ENCODE results near the gene NOL9. TPM values are rescaled to one million over a fixed set of nuclear protein-coding genes. Genes with fewer than 3 reads are reported as not detected.

NOL9 gene
- total and polyA plus RNA-seq, 2 of the 13 experiments (the other 11 are each of a cell fraction or from before 2014, with no cell fraction given) = 18.0 to 24.7 TPM

GRCh38 chr1:6475381-6476133 is 78.8 kb downstream of the NOL9 start (continued):
- peak; percentile 36; the same call in 1 of the 2 replicates for TF ChIP-seq ARID4A (CRISPR knock-in tag; IDR thresholded peaks at IDR 0.05; ENCODE audit: borderline replicate concordance)
- TF ChIP-seq MAFG (CRISPR knock-in tag; IDR thresholded peaks at IDR 0.05) = no peak
- no peak; the same call in 1 of the 2 replicates for TF ChIP-seq THAP9 (CRISPR knock-in tag; IDR thresholded peaks at IDR 0.05; ENCODE audit: borderline replicate concordance)
- TF ChIP-seq KDM3A (CRISPR knock-in tag; IDR thresholded peaks at IDR 0.05; ENCODE audit: low read depth) = no peak
- no peak for TF ChIP-seq TRIM22 (IDR thresholded peaks at IDR 0.05)
- peak; percentile 44 for TF ChIP-seq ZNF883 (CRISPR knock-in tag; IDR thresholded peaks at IDR 0.05; ENCODE audit: not compliant biosample characterization)
- TF ChIP-seq NR2F6 (IDR thresholded peaks at IDR 0.05) = no peak
- no peak for TF ChIP-seq NR2F6 (CRISPR knock-in tag; IDR thresholded peaks at IDR 0.05)
- TF ChIP-seq MYC (CRISPR knock-in tag; IDR thresholded peaks at IDR 0.05; ENCODE audit: borderline replicate concordance) = 0 out of 2 replicates have a peak, but pooled peaks have one; percentile 45
- 0 out of 2 replicates have a peak, but pooled peaks have one; percentile 31 for TF ChIP-seq ZBTB26 (CRISPR knock-in tag; IDR thresholded peaks at IDR 0.05; ENCODE audit: borderline replicate concordance)
- TF ChIP-seq MYNN (CRISPR knock-in tag; IDR thresholded peaks at IDR 0.05; ENCODE audit: low read depth) = no peak
- no peak for TF ChIP-seq ZHX1 (CRISPR knock-in tag; IDR thresholded peaks at IDR 0.05; ENCODE audit: low read depth)
- no peak for TF ChIP-seq ZNF160 (CRISPR knock-in tag; IDR thresholded peaks at IDR 0.05)
- TF ChIP-seq SALL2 (CRISPR knock-in tag; IDR thresholded peaks at IDR 0.05) = no peak
- no peak for TF ChIP-seq ZNF841 (CRISPR knock-in tag; IDR thresholded peaks at IDR 0.05; ENCODE audit: borderline replicate concordance)
- no peak for TF ChIP-seq ZNF720 (CRISPR knock-in tag; IDR thresholded peaks at IDR 0.05)
- TF ChIP-seq SKI (IDR thresholded peaks at IDR 0.05; ENCODE audit: partially characterized antibody) = no peak
